HG03039 (cell line): Measurements from ENCODE around the gene FAM228B.
"Not testable (repeated sequence)": the region's sequence is repeated elsewhere in the genome, so short reads cannot be mapped to it uniquely, and the experiment has no call there.

Source experiments
- ATAC-seq: cut with Tn5 transposase; IDR thresholded peaks from one replicate; pipeline ENCODE4 v1.9.1; 2021; ENCODE audit warnings: mild to moderate bottlenecking, moderate library complexity; ENCODE audit not compliant: unreplicated experiment

FAM228B gene

GRCh38 chr2:24101992-24102391 lies 21.3 kb upstream of the FAM228B start:
- ATAC-seq, result no peak

DNA sequence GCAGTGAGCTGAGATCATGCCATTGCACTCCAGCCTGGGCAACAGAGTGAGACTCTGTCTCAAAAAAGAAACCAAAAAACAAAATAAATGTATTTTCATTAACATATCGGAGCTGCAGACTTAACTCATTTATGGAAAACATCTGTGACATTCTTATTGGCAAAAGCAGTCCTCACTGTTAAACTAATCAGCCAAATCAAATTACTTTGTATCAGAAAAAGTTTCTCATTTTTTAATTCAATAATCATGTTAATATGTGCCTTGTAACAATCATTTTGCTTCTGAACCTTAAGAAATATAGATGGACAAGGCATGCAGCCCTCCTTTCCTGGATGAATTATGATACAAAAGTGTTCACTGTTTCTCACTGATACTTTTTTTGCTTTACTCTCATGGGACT lies 20.6 kb upstream of the FAM228B start:
- ATAC-seq, result no peak

GRCh38 chr2:24104110-24104650 lies 19.1 kb upstream of the FAM228B start:
- no peak for ATAC-seq

- no peak for ATAC-seq
These were observed 18.4 kb upstream of the FAM228B start for GRCh38 chr2:24104906-24105305.

DNA sequence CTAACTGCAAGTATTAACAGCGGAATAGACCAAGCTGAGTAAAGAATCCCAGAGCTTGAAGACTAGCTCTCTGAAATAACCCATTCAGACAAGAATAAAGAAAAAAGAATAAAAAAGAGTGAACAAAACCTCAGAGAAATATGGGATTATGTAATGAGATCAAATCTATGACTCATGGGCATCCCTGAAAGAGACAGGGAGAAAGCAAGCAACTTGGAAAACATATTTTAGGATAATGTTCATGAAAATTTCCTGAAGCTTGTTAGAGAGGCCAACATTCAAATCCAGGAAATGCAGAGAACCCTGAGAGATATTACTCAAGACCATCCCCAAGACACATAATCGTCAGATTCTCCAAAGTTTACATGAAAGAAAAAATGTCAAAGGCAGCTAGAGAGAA lies 17.5 kb upstream of the FAM228B start:
- no peak for ATAC-seq

DNA sequence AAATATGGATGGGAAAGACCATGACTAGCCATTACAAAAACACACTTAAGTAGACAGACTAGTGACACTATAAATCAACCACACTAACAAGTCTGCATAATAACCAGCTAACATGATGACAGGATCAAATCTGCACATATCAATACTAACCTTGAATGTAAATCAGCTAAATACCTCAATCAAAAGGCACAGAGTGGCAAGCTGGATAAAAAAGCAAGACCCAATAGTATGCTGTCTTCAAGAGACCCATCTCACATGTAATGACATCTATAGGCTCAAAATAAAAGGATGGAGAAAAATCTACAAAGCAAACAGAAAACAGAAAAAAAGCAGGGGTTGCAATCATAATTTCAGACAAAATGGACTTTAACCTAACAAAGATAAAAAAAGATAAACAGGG lies 16.5 kb upstream of the FAM228B start:
- ATAC-seq, result no peak

DNA sequence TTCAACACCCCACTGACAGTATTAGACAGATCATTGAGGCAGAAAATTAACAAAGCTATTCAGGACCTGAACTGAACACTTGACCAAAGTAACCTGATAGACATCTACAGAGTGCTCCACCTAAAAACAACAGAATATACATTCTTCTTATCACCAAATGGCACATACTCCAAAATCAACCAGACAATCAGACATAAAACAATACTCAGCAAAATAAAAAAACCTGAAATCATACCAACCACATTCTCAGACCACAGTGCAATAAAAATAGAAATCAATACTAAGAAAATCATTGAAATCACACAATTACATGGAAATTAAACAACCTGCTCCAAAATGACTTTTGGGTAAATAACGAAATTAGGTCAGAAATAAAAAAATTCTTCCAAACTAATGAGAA lies 15.9 kb upstream of the FAM228B start:
- no peak for ATAC-seq

DNA sequence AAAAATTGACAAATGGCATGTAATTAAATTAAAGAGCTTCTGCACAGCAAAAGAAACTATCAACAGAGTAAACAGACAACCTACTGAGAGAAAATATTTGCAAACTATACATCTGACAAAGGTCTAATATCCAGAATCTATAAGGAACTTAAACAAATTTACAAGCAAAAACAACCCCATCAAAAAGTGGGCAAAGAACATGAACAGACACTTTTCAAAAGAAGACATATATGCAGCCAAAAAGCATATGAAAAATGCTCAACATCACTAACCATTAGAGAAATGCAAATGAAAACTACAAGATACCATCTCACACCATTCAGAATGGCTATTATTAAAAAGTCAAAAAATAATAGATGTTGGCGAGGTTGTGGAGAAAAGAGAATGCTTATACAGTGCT lies 13.8 kb upstream of the FAM228B start:
- not testable (repeated sequence) for ATAC-seq

- no peak for ATAC-seq
These were observed 12.5 kb upstream of the FAM228B start for GRCh38 chr2:24110660-24111303.

DNA sequence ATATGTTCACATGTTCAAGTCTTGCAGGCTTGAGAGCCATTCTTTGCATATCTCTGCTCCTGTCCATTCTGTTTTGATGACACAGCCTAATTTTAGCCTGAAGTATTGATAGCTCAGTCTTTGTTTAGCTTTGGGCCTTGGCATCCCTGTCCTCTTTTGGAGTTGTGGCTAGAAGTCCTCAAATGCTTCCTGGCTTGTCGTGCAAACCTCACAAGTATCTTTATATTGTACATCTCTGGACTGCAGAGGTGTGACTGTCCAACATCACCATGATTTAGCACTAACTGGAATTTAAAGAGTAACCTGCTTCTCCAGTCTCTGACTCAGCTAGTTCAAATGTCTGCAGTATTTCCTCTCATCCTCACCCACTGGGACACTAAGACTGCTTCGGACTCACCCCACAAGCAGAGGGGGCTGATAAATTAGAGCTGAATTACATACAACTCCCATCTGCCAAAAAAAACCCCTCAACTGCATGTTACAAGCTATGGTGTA lies 11.8 kb upstream of the FAM228B start:
- no peak for ATAC-seq

GRCh38 chr2:24115057-24115456 lies 8.2 kb upstream of the FAM228B start:
- no peak for ATAC-seq

DNA sequence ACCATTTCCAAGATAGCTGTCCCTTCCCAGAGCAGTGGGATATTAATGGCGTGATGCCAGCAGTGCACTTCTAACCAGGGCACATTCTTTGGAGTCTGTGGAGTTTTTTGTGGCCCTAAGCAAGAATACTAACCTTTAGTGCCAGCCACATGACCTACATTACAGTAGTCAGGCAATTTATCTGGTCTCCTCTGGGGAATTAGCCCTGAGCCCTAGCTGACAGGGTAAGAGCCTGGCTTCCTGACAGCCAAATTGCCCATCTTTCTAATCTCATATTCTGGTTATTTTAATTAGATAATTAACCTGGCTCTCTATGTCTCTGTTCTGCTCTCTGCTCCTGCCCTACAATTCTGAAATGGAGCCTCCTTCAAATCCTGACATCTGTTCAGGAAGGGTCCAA lies 5.4 kb upstream of the FAM228B start:
- ATAC-seq, result no peak

DNA sequence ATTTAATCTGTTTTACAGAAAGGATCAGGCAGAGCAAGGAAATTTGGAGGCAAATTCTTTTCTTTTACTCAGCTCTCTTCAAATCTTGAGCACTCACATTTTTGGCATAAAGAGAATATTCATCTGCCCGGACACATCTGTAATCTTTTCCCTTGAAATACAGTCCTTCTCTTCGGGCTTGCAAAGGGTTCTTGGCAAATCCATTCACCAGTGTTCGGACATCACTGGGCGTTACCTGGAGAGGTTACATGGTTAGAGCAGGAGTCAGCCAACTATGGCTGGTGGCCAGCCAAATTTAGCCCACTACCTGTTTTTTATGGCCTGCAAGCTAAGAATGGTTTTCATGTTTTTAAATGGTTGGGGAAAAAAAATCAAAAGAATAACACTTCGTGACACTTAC lies 2.2 kb upstream of the FAM228B start:
- ATAC-seq, result no peak

- ATAC-seq, result no peak
These were observed 1.8 kb upstream of the FAM228B start for GRCh38 chr2:24121469-24121868.

DNA sequence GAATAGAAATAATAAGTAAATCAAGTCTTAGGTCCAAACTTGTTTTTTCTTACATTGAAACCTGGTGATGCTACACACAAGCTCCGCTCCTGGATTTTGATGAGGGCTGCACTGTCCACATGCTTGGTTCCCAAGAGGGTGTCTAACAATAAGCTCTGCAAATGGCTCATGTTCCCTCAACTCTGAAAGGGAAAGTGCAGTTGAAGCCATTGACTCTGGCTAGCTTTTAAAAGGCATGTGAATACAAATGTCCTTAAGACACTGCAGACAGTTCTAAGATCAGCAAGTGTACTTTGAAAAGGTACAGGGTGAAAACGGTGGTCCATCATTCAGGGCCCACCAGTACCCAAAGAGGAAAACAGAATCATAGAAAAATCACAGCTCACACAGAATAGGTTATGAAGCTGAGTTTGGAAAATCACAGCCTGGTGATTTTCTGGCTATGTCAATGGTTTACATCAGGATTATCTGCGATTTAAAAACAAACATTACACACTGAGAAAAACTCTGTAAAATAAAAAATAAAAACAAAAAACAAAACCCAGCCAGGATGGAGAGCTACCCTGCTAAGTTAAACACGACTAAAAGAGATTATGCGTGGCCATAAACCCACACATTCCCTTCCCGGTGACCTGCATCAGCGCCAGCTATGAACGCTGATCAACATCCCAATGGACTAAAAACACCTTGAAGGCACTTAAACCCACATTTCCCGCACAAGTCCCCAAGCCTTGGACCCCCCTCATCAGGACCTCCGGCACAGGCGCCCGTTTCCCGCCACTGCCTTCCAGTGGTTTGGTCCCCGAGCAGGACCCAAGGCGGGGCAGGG lies 689 bp upstream of the FAM228B start:
- ATAC-seq, result no peak

DNA sequence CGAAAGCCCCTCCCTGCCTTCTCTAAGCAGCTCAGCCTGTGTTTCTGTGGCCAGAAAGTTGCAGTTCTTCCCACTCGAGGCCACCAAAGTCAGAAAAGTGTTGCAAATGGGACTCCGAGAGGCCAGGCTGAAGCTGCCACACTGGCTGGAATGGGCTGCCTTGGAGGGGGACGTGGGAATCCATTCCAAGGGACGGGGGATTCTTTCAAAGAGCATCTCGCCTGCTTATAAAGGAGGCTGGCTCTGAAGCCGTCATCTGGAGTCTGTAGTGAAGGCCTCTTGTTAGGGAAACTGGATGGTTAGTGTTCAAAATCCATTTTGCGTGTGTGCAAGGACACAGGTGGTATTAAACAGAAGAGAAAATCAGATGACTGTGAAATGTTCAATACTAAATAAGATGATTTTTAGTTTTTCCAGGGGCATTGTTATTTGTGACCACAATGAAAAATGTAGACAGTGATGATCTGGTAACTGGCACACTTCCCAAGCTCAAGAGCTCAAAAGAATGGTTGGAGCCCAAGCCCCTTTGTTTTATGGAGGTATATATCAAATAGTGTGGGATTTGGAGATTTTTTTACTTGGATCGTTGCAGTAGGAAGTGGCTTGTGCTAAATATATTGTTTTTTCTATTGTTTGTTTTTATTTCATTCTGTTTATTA lies 782 bp downstream of the FAM228B start:
- no peak for ATAC-seq

- no peak for ATAC-seq
These were observed 2.7 kb downstream of the FAM228B start for GRCh38 chr2:24125956-24126355.

DNA sequence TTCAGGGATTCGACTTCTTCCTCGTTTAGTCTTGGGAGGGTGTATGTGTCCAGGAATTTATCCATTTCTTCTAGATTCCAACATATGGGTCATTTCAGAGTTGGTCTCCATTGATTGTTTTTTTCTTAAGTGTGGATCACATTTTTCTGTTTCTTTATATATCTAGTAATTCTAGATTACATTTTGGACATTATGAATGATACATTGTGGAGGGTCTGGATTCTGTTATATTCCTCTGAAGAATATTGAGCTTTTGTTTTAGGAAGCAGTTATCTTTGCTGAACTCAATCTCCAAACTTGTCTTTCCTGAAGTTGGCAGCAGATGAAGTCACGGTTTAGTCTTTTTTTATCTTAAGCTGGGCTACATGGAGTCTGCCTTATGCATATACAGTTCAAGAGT lies 9.3 kb downstream of the FAM228B start:
- ATAC-seq, result no peak

DNA sequence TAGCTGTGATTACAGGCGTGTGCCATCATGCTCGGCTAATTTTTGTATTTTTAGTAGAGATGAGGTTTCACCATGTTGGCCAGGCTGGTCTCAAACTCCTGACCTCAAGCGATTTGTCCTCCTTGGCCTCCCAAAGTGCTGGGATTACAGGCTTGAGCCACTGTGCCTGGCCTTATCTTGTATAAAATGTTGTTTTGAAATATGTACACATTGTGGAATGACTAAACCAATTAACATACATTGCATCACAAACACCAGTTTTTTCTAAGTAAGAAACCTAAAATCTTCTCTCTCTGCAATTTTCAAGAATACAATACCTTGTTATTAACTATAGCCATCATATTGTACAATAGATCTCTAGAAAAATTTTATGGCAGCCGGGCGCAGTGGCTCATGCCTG lies 17.0 kb downstream of the FAM228B start:
- not testable (repeated sequence) for ATAC-seq

DNA sequence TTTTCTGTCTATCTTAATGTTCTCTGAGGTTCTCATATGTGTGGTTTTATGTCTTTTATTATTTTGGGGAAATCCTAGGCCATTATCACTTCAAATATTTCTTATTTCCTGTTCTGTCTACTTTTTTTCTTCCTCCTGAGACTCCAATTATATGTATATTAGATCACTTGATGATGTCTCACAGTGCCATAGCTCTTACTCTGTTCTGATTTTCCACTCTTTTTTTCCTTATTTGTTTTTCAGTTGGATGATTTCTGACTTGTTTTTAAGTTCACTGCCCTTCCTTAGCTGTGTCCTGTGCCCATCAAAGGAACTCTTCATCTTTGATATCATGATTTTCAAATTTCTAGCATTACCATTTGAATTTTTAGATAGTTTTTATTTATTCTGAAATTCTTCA lies 24.1 kb downstream of the FAM228B start:
- no peak for ATAC-seq

GRCh38 chr2:24152413-24153197 lies 29.3 kb downstream of the FAM228B start:
- no peak for ATAC-seq
